ENCODE measurements around the gene MPP2. TPM values are rescaled to one million over a fixed set of nuclear protein-coding genes. Genes with fewer than 3 reads are reported as not detected.
A peak's percentile ranks its signal among the peaks of the same experiment; 100 is the strongest.

MPP2 gene
- total and polyA plus RNA-seq, 9 of the 15 experiments (the other 6 are each of a cell fraction or from before 2014, with no cell fraction given), result 0.04 to 1.0 (median 0.24) TPM

- TF ChIP-seq MTA3 (IDR thresholded peaks at IDR 0.05; ENCODE audit: borderline replicate concordance), result 0 out of 2 replicates have a peak, but pooled peaks have one; percentile 25
Observed at GRCh38 chr17:43839670-43840108, 67.6 kb downstream of the MPP2 start (continued).

- Histone ChIP-seq H3K4me1 (replicated peaks in 1 of 2; ENCODE audit: control insufficient read depth in 2 of 2, insufficient read depth in 2 of 2, low read length in 2 of 2) (peaks cover 5 to 22% of the 10 kb centered on the region in 2 experiments), H3K9me1 (ENCODE audit: control insufficient read depth, insufficient read depth, low read length) (no peaks in the 10 kb centered on the region), H3K4me3 (no peak overlapping the region), H2AFZ (ENCODE audit: low read depth, low read length) (no peak overlapping the region), H3K27ac (ENCODE audit: extremely low read depth, low read depth, low read length) (no peak overlapping the region), H3K79me2 (ENCODE audit: control insufficient read depth, insufficient read depth, low read length) (no peaks in the 10 kb centered on the region), H4K20me1 (replicated peaks; ENCODE audit: control insufficient read depth, insufficient read depth, low read length) (no peaks in the 10 kb centered on the region), H3K9me3 (replicated peaks; ENCODE audit: control insufficient read depth, insufficient read depth, low read depth, low read length) (peaks cover 5% of the 10 kb centered on the region), H3K36me3 (ENCODE audit: control insufficient read depth, insufficient read depth, low read length) (no peaks in the 10 kb centered on the region), H3K4me2 (ENCODE audit: insufficient read depth, low read length) (no peak overlapping the region), H3K27me3 (ENCODE audit: control insufficient read depth in 2 of 2, insufficient read depth in 2 of 2, low read length in 2 of 2) (peaks cover 0 to 10% of the 10 kb centered on the region in 2 experiments; a peak in 1 of 5 replicates), H3K9ac (ENCODE audit: insufficient read depth in 1 of 2, low read depth in 2 of 2, low read length in 2 of 2) (no peak overlapping the region)
- BruUV-seq (replicated peaks), result no TSS peak
- intact Hi-C loops (cut with micrococcal nuclease), result no loop called here
- ATAC-seq (no peak), DNase-seq (ENCODE audit: extremely low read depth in 1 of 4, low spot score in 3 of 4) (peak in 1 of 4 experiments; percentile 13), FAIRE-seq (no peak)
- WGBS (ENCODE audit: insufficient coverage, low coverage, missing lambda C conversion rate), result 13% methylated on average over 2 of the region's 2 CpGs
- CTCF ChIA-PET (ENCODE audit: low intra/inter-chr PET ratio), result no interaction called here
- POLR2A ChIA-PET, result interaction anchor here (0.7 to 1.0 kb wide), 3 partner anchors 17 to 141 kb away, joined by 3 to 4 read pairs (median 3); no protein-coding TSS in a partner anchor
- in situ Hi-C loops (cut with MboI), result no loop called here
- TF ChIP-seq NR1H2 (CRISPR knock-in tag; IDR thresholded peaks at IDR 0.05), result no peak
- TF ChIP-seq CHD4 (IDR thresholded peaks at IDR 0.05; ENCODE audit: insufficient read depth, insufficient replicate concordance, low read depth, low read length, poor library complexity, severe bottlenecking), result no peak
- TF ChIP-seq NFIC (IDR thresholded peaks at IDR 0.05), result peak; percentile 79
- no peak for TF ChIP-seq KDM4B (IDR thresholded peaks at IDR 0.05; ENCODE audit: borderline replicate concordance in 2 of 2, low read depth in 1 of 2)
- no peak for TF ChIP-seq CBFB (CRISPR knock-in tag; IDR thresholded peaks at IDR 0.05)
- TF ChIP-seq AFF1 (IDR thresholded peaks at IDR 0.05; ENCODE audit: low read depth in 1 of 2, partially characterized antibody in 2 of 2), result no peak
- no peak for TF ChIP-seq RBM34 (IDR thresholded peaks at IDR 0.05; ENCODE audit: borderline replicate concordance, insufficient read depth, low read length)
- no peak for TF ChIP-seq THAP12 (CRISPR knock-in tag; IDR thresholded peaks at IDR 0.05)
- TF ChIP-seq KHSRP (IDR thresholded peaks at IDR 0.05), result no peak
- TF ChIP-seq E2F4 (CRISPR knock-in tag; IDR thresholded peaks at IDR 0.05; ENCODE audit: low read depth), result no peak
- no peak for TF ChIP-seq HEY1 (CRISPR knock-in tag; IDR thresholded peaks at IDR 0.05; ENCODE audit: borderline replicate concordance)
- 0 out of 2 replicates have a peak, but pooled peaks have one; percentile 22 for TF ChIP-seq CEBPB (tag; IDR thresholded peaks at IDR 0.05)
Observed at GRCh38 chr17:43834106-43834505, 73.2 kb downstream of the MPP2 start.

All from K562 (cell line).